K562 (cell line): ENCODE data around the gene AMDHD2. TPM values are rescaled to one million over a fixed set of nuclear protein-coding genes. Genes with fewer than 3 reads are reported as not detected.

Experiments used
- ATAC-seq: fragments of 200-7000 bp; cut with Tn5 transposase; 3 replicates; pipeline ENCODE4 v1.9.1; 2020; ENCODE audit warnings: moderate library complexity
- BruUV-seq: library from RNA; stranded (reverse); fragments of 400-500 nt; replicated peaks from 2 replicates; lab custom pipeline; 2021; lab: Mats Ljungman, UMichigan
- CTCF ChIA-PET: fragments of 300-600 bp; formaldehyde crosslinking; extraction: SDS; loops from one replicate; lab custom pipeline; 2021; ENCODE audit warnings: low intra/inter-chr PET ratio; lab: Yijun Ruan, JAX
- POLR2A ChIA-PET: fragments of 300-600, 350-650 bp; sonication (Branson Sonifier 250); formaldehyde crosslinking; extraction: SDS; loops from one replicate; lab custom pipeline; 2021; ENCODE audit warnings: antibody characterized with exemption, inconsistent platforms; lab: Yijun Ruan, JAX
- DNase-seq, 4 experiments: peaks; one replicate each; pipeline versions ENCODE4 v3.0.0 to v3.0.0-alpha.2; 2011 to 2018; ENCODE audit warnings: low spot score in 3 of 4, mixed read lengths in 3 of 4; ENCODE audit errors: extremely low read depth in 1 of 4
- FAIRE-seq: peaks from 2 replicates; lab custom pipeline; 2011; peaks lifted over from hg19 to GRCh38; lab: Jason Lieb, UNC
- H2AFZ ChIP-seq: 2 replicates; pipeline ENCODE4 v1.6.0; 2011; ENCODE audit warnings: low read depth, low read length, control low read depth, inconsistent platforms
- H3K27ac ChIP-seq: fragments of 200-600 bp; 3 replicates; pipeline ENCODE4 v1.8.0; 2011; ENCODE audit warnings: low read depth, mild to moderate bottlenecking, control low read depth, inconsistent platforms, low read length, moderate library complexity, mixed read lengths; ENCODE audit errors: extremely low read depth
- H3K27me3 ChIP-seq, 2 experiments: fragments of 300-600 bp in 1 of 2; 2 replicates in 1 of 2; 3 replicates in 1 of 2; pipeline versions ENCODE4 v1.6.0 to v1.8.0; 2011; ENCODE audit warnings: inconsistent platforms in 2 of 2, low read length in 2 of 2, mild to moderate bottlenecking in 1 of 2, mixed read lengths in 1 of 2, moderate library complexity in 1 of 2; ENCODE audit not compliant: control insufficient read depth in 2 of 2, insufficient read depth in 2 of 2
- H3K36me3 ChIP-seq: fragments of 300-600 bp; 3 replicates; pipeline ENCODE4 v1.8.0; 2011; ENCODE audit warnings: mild to moderate bottlenecking, low read length, inconsistent platforms; ENCODE audit not compliant: control insufficient read depth, insufficient read depth
- H3K4me1 ChIP-seq, 2 experiments: fragments of 200-600 bp in 1 of 2; replicated peaks in 1 of 2; 2 replicates in 1 of 2; 3 replicates in 1 of 2; pipeline versions ENCODE4 v1.5.1 to v1.8.0; 2011; ENCODE audit warnings: inconsistent platforms in 2 of 2, low read length in 2 of 2, mild to moderate bottlenecking in 1 of 2, mixed read lengths in 1 of 2, moderate library complexity in 1 of 2; ENCODE audit not compliant: control insufficient read depth in 2 of 2, insufficient read depth in 2 of 2
- H3K4me2 ChIP-seq: 2 replicates; pipeline ENCODE4 v1.6.1; 2011; ENCODE audit warnings: low read length, control low read depth, inconsistent platforms, mixed read lengths; ENCODE audit not compliant: insufficient read depth
- H3K4me3 ChIP-seq: fragments of 200-600 bp; sonication (generic), shearing (Covaris generic); 2 replicates; pipeline ENCODE4 v1.5.1; 2016; ENCODE audit warnings: control low read depth, inconsistent platforms
- H3K79me2 ChIP-seq: fragments of 200-600 bp; 3 replicates; pipeline ENCODE4 v1.8.0; 2011; ENCODE audit warnings: low read length, inconsistent platforms; ENCODE audit not compliant: control insufficient read depth, insufficient read depth
- H3K9ac ChIP-seq, 2 experiments: 2 replicates each; pipeline versions ENCODE4 v1.6.0 to v1.6.1; 2011; ENCODE audit warnings: low read depth in 2 of 2, low read length in 2 of 2, control low read depth in 1 of 2, inconsistent platforms in 1 of 2, mild to moderate bottlenecking in 1 of 2, mixed read lengths in 1 of 2; ENCODE audit not compliant: insufficient read depth in 1 of 2
- H3K9me1 ChIP-seq: one replicate; pipeline ENCODE4 v1.6.0; 2011; ENCODE audit warnings: inconsistent platforms, mild to moderate bottlenecking, low read length, moderate library complexity; ENCODE audit not compliant: control insufficient read depth, insufficient read depth
- H3K9me3 ChIP-seq: replicated peaks from 2 replicates; pipeline ENCODE4 v1.5.1; 2011; ENCODE audit warnings: low read depth, low read length, inconsistent platforms; ENCODE audit not compliant: control insufficient read depth, insufficient read depth
- H4K20me1 ChIP-seq: replicated peaks from 2 replicates; pipeline ENCODE4 v1.6.1; 2011; ENCODE audit warnings: low read length, inconsistent platforms, mixed read lengths; ENCODE audit not compliant: control insufficient read depth, insufficient read depth
- E2F4 ChIP-seq: sonication (generic); formaldehyde crosslinking; IDR thresholded peaks from 2 replicates; pipeline ENCODE4 v1.8.0; 2022; ENCODE audit warnings: mild to moderate bottlenecking, low read depth, missing genetic modification reagents
- E2F6 ChIP-seq, 2 experiments: IDR thresholded peaks; 2 replicates each; pipeline ENCODE4 v1.6.1; 2011; ENCODE audit warnings: borderline replicate concordance in 1 of 2, control low read depth in 1 of 2, low read depth in 1 of 2, low read length in 1 of 2, mild to moderate bottlenecking in 1 of 2, mixed read lengths in 1 of 2, moderate library complexity in 1 of 2; ENCODE audit not compliant: insufficient read depth in 1 of 2, insufficient read length in 1 of 2, poor library complexity in 1 of 2, severe bottlenecking in 1 of 2; ENCODE audit errors: extremely low read depth in 1 of 2
- MEF2D ChIP-seq: conservative IDR thresholded peaks from 2 replicates; pipeline ENCODE4 v1.6.1; 2016; ENCODE audit warnings: low read depth, missing genetic modification characterization, missing compliant biosample characterization
- ZNF121 ChIP-seq: sonication (generic); formaldehyde crosslinking; conservative IDR thresholded peaks from 2 replicates; pipeline ENCODE4 v1.8.0; 2022; ENCODE audit warnings: missing genetic modification reagents
- ZNF316 ChIP-seq: fragments of 450-650 bp; IDR thresholded peaks from 2 replicates; pipeline ENCODE4 v1.6.1; 2016
- ZNF695 ChIP-seq: fragments of 450-650 bp; formaldehyde crosslinking; IDR thresholded peaks from 2 replicates; pipeline ENCODE4 v1.4.0; 2020; ENCODE audit warnings: mild to moderate bottlenecking, moderate library complexity
- WGBS: fragments of 100-300 bp; shearing (Covaris generic); methylation state at CpG from one replicate; pipeline ENCODE4 v1.1.6; 2016; ENCODE audit warnings: low coverage, mixed read lengths; ENCODE audit not compliant: insufficient coverage; ENCODE audit errors: missing lambda C conversion rate; 5-methylcytosine and 5-hydroxymethylcytosine counted together
- in situ Hi-C: fragments of 300-500 bp; cut with MboI; formaldehyde crosslinking; loops from 4 replicates; pipeline ENCODE4 v1.15.0; 2018; ENCODE audit warnings: inconsistent platforms, mixed read lengths
- intact Hi-C: fragments of 100-400 bp; cut with micrococcal nuclease; formaldehyde crosslinking; loops from 2 replicates; pipeline ENCODE4 v1.14.2; 2022
- polyA plus RNA-seq, 8 experiments: library from polyadenylated mRNA; depleted of rRNA in 4 of 8; stranded (reverse) in 5 of 8; unstranded in 3 of 8; fragments of >200 nt; fragmentation: Nextera tagmentation in 2 of 8; fragmentation: Illumina TruSeq in 1 of 8; extraction: Ambion mirVana in 2 of 8; extraction: Trizol in 1 of 8; gene quantifications; 2 replicates each; pipeline versions ENCODE4 v1.2.1 to v1.2.3, GENCODE V29; 2011 to 2014; ENCODE audit warnings: inconsistent platforms in 1 of 8, missing spikeins in 1 of 8
- total RNA-seq, 7 experiments: library from RNA; depleted of rRNA in 6 of 7; stranded (reverse); fragments of >200 nt in 6 of 7; fragmentation: Illumina TruSeq in 2 of 7; extraction: Trizol in 2 of 7; gene quantifications; 2 replicates each; pipeline versions ENCODE4 v1.2.1 to v1.2.3, GENCODE V29; 2011 to 2021; ENCODE audit warnings: low replicate concordance in 1 of 7
- TF ChIP-seq, protein P1 (sequence below), 3 experiments: IDR thresholded peaks in 2 of 3; conservative IDR thresholded peaks in 1 of 3; 2 replicates each; pipeline ENCODE4 v1.5.1; 2011 to 2012; ENCODE audit warnings: low read length in 3 of 3, mild to moderate bottlenecking in 3 of 3, control low read depth in 2 of 3, improper control_type of control experiment in 1 of 3, inconsistent platforms in 1 of 3, low read depth in 1 of 3, mixed read lengths in 1 of 3, moderate library complexity in 1 of 3; ENCODE audit not compliant: insufficient read depth in 2 of 3

The AMDHD2 gene
- total and polyA plus RNA-seq, 9 of the 15 experiments (the other 6 are each of a cell fraction or from before 2014, with no cell fraction given), result 0.38 to 56.9 (median 18.3) TPM; not detected in 1

DNA sequence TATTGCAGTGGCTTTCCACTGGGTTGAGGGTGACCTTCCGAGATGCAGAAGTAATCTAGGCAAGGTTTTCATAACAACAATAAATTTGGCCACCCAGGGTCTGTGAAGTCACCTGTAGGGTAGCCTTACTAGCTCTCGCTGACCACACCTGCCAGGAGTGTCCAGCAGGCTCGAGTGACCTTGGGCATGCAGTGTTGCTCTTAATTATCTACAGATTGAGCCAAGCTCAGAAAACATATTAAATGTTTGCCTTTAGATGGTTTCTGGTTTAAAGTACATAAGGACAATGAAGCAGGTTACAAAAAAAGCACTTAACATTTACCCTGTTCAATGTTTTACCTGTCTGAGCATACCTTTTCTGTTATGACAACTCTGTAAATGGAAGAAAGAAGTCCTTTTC lies 43.4 kb upstream of the AMDHD2 start (continued):
- TF ChIP-seq E2F6 (IDR thresholded peaks at IDR 0.05; ENCODE audit: borderline replicate concordance in 1 of 2, extremely low read depth in 1 of 2, insufficient read depth in 1 of 2, insufficient read length in 1 of 2, low read depth in 1 of 2, low read length in 1 of 2, poor library complexity in 1 of 2, severe bottlenecking in 1 of 2) (no peak), E2F4 (CRISPR knock-in tag) (no peak), ZNF316 (no peak), ZNF695 (CRISPR knock-in tag) (no peak)
- TF ChIP-seq, protein P1, sequence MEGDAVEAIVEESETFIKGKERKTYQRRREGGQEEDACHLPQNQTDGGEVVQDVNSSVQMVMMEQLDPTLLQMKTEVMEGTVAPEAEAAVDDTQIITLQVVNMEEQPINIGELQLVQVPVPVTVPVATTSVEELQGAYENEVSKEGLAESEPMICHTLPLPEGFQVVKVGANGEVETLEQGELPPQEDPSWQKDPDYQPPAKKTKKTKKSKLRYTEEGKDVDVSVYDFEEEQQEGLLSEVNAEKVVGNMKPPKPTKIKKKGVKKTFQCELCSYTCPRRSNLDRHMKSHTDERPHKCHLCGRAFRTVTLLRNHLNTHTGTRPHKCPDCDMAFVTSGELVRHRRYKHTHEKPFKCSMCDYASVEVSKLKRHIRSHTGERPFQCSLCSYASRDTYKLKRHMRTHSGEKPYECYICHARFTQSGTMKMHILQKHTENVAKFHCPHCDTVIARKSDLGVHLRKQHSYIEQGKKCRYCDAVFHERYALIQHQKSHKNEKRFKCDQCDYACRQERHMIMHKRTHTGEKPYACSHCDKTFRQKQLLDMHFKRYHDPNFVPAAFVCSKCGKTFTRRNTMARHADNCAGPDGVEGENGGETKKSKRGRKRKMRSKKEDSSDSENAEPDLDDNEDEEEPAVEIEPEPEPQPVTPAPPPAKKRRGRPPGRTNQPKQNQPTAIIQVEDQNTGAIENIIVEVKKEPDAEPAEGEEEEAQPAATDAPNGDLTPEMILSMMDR (IDR thresholded peaks at IDR 0.05 in 2 of 3, conservative IDR thresholded peaks at IDR 0.05 in 1 of 3; ENCODE audit: insufficient read depth in 2 of 3, low read depth in 1 of 3, low read length in 3 of 3), result no peak
- TF ChIP-seq, all 486 proteins: peak for 0

DNA sequence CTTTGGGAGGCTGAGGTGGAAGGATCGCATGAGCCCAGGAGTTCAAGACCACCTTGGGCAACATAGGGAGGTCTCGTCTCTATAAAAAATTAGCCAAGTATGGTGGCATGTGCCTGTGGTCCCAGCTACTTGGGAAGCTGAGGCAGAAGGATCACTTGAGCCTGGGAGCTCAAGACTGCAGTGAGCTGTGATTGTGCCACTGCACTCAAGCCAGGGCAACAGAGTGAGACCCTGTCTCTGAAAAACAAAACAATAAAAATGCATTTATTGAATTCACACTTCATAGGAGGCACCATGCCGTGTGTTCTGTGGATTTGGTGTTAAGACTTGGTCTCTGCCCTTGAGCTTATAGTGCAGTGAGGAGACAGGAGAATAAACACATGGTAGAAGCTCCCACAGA lies 42.8 kb upstream of the AMDHD2 start:
- Histone ChIP-seq H3K4me2 (no peak overlapping the region), H4K20me1 (peaks cover 3% of the 10 kb centered on the region; the same call in 1 of the 2 replicates), H3K27ac (no peak overlapping the region), H3K36me3 (peaks cover 22% of the 10 kb centered on the region; the same call in 1 of the 3 replicates), H3K9me3 (no peaks in the 10 kb centered on the region), H3K4me1 (peaks cover 56 to 93% of the 10 kb centered on the region in 2 experiments), H2AFZ (no peak overlapping the region), H3K27me3 (no peaks in the 10 kb centered on the region), H3K9me1 (no peaks in the 10 kb centered on the region), H3K4me3 (no peak overlapping the region), H3K9ac (peak overlapping the region in 1 of 2 experiments; percentile 77; a peak in 1 of 4 replicates), H3K79me2 (peaks cover 80% of the 10 kb centered on the region)
- ChIA-PET POLR2A (interaction anchor here (0.6 to 1.0 kb wide), 5 partner anchors 24 to 263 kb away, joined by 3 read pairs; partner anchors contain the start of gene PGP), CTCF (no interaction called here)
- ATAC-seq (no peak), DNase-seq (no peak), FAIRE-seq (no peak)
- intact Hi-C loops (no loop called here), in situ Hi-C loops (no loop called here)
- WGBS, result 82% methylated on average over 3 of the region's 3 CpGs
- TF ChIP-seq ZNF121 (CRISPR knock-in tag) (peak; percentile 64; the same call in 1 of the 2 replicates), MEF2D (tag) (no peak)
- no TSS peak for BruUV-seq
